SK-N-MC (cell line): ENCODE data around the gene TMEM81.

Experiments used
- EZH2 ChIP-seq: fragments of 200-600 bp; sonication (generic); IDR thresholded peaks from one replicate; pipeline ENCODE4 v1.6.1; 2017; ENCODE audit warnings: antibody characterized with exemption
- POLR2AphosphoS5 ChIP-seq: IDR thresholded peaks from 2 replicates; pipeline ENCODE4 v1.6.1; 2012; ENCODE audit warnings: mild to moderate bottlenecking, low read depth, low read length, borderline replicate concordance

DNA sequence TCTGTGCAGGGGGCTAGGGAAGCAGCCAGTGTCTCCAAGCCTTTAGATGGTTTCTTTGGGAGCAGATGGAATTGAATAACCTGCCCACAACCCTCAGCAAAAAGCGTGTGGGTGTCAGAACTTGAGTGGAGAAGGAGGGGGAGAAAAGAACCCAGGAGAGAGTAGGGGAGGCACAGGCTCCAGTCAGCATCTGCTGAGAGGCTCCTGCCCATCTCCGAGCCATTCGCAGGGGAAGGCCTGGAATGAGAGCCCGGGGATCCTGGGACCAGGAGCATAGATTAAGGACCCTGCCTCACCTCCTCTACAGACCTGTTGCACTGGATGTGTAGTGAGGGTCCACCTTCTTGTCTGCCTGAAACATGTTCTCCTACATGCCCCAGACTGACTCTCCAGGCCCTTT, 16.3 kb downstream of the TMEM81 start:
- TF ChIP-seq POLR2AphosphoS5 (no peak), EZH2 (no peak)
